ENCODE measurements around the gene SEL1L2. TPM values are rescaled to one million over a fixed set of nuclear protein-coding genes. Genes with fewer than 3 reads are reported as not detected.

SEL1L2 gene
- polyA plus RNA-seq, 3 donors = not detected

GRCh38 chr20:13819885-13820645 is 170.3 kb downstream of the SEL1L2 start:
- peak; percentile 71 for DNase-seq

- DNase-seq = no peak
These were observed 173.1 kb downstream of the SEL1L2 start for GRCh38 chr20:13817342-13817741.

DNA sequence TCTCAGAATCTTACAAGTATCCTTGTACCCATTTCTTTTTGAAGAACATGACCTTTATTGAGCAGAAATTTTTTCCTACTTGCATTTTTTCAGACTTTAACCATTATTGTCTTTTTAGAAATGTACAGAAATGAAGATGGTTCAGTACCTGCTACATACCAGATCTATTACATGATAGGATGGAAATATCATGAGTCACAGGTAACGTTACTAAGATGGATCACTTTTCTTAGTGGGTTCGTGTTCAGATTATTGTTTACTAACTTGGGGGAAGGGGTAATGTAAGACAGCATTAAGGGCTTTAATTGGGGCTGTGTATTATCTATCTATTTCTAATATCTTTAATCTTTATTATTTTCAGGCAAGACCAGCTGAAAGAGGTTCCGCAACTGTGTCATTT is 173.7 kb downstream of the SEL1L2 start:
- no peak for DNase-seq

DNA sequence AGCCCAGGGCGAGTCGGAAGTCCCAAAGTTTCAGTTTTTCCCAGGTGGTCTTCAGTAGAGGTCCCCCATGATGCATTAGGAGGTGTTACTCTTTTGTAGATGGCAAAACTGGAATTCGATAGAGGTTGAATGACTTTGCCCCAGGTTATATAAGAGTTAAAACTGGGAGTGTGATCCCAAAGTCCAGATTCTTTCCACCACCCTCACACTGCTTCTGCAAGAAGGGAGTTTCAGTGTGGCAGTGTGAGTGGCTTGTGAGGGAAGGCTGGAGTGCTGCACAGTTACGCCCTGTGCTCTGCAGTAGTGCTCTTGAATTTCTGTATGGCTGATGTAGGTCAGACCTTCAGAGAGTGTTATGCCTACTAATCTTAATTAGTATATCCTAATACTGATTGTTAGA is 175.7 kb downstream of the SEL1L2 start:
- DNase-seq = no peak

DNA sequence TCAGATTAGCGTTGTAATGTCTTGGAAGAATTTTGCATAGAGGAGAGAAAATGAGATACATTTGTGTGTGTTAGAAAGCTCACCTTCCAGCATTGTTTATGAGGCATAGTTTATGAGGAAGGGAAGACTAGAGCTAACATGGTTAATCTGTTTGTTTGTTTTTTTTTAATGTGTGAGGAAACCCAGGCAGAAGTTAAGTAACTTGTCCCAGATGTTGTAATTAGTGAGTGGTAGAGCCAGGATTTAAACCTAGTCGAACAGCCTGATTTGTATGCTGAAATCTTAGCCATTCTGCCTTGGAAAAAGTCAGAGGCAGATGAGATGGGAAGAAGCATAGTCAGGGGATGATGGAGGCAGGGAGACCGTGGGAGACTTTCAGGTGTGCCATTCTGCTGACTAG is 176.5 kb downstream of the SEL1L2 start:
- DNase-seq = no peak

DNA sequence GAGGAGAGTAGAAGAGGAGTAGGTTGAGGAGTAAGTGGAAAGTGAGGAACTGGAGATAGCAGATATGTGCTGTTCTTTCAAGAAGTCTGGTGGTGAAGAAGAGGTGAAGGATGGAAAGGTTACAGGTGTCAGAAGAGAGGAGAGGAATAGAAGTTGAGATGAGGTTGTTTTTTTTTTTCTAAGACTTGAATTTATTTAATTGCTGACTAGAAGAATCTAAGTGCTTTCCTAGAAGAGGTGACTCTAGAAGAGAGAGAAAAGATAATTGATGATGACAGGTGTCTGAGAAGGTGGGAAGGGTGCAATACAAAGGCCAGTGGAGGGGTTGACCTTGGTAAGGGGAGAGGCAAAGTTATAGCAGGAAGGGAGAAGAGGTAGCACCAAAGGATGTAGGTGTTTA is 180.0 kb downstream of the SEL1L2 start:
- DNase-seq = no peak

DNA sequence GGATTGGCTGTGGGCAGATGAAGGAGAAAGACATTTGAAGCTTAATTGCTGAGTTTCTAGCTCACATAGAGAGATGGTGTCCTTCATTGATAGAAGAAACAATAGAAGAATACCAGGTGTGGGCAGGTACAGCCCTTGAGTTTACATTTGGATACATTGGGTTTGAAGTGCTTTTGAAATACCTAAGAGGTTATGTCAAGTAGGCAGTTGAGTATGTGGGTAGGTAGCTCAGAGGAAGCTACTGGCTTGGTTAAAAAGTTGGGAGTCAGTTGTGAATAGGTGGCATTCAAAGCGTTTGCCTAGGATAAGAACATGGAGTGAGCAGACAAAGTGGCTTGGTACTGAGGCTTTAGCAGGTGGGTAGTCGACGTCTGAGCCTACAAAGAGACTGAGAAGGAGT is 180.6 kb downstream of the SEL1L2 start:
- no peak for DNase-seq

DNA sequence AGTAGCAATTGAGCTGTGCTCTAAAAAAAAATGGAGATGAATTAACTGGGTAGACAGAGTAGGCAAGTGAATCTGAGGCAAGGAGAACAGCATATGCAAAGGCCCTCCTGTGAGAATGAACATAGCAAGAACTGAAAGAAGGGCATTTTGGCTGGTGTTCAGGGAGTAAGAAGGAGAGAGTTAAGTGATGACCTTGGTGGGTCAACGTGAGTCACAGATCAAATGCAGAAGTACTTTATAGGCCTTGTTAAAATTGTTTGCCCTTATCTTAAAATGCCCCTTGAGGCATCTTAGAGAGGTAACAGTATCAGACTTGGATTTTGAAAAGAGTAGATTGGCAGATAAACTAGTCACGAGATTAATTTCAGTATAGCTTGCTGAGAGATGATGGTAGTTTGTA is 181.0 kb downstream of the SEL1L2 start:
- DNase-seq = no peak

DNA sequence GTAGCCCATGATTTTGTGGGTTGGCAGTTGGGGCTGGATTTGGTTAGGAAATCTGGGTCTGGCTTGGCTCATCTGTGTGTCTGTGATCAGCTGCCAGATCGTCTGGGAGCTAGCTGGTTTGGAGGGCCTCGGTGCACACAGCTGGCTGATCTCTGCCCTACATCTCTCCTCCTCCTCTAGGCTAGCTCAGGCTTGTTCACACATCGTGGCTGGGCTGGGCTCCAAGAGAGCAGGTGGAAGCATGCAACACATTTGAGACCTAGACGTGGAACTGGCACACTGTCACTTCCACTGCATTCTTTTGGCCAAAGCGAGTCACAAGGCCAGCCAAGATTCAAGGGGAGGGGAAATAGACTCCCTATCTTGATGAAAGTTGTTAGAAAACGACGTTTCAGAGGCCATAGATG is 189.7 kb downstream of the SEL1L2 start:
- no peak for DNase-seq

DNA sequence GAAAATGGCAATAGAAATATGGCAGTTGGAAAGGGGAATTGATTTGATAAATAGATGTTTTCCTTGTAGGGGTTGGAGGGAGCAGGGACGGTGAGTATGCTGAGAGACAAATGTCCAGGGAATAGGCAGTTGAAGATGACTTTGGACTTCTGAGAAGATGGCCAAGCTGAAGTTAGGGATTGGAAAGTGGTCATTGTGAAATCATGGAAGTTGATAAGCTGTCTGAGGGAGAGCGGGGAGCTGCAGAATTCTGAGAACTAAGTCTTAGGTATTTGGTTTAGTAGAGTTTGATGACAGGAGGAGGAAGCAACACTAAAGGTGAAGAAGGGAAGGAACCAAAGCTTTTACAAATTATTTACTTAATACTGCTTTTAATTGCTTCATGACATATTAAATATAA is 190.4 kb downstream of the SEL1L2 start:
- DNase-seq = no peak

Other genes starting within 250 kb of the SEL1L2 start
- 10 to 100 TPM; 23.7 to 29.6 (median 25.3) TPM for gene ESF1, start 205.7 kb downstream of the SEL1L2 start, polyA plus RNA-seq (ENCODE audit: insufficient read length in 3 of 3)
- gene NDUFAF5, start 205.6 kb downstream of the SEL1L2 start, polyA plus RNA-seq (ENCODE audit: insufficient read length in 3 of 3) = 10 to 100 TPM; 25.2 to 31.0 (median 28.4) TPM
- gene MACROD2, start 4.9 kb upstream of the SEL1L2 start, polyA plus RNA-seq (ENCODE audit: insufficient read length in 3 of 3) = 10 to 100 TPM; 12.8 to 13.4 (median 13.2) TPM